Neural cell (in vitro differentiated cells): ENCODE results near the gene LENEP.

Experiments
- EP300 ChIP-seq: fragments of 450-650 bp; conservative IDR thresholded peaks from 2 replicates; pipeline ENCODE4 v1.6.1; 2014; ENCODE audit warnings: antibody characterized with exemption, mild to moderate bottlenecking, moderate library complexity; ENCODE audit not compliant: poor library complexity, severe bottlenecking
- POLR2AphosphoS5 ChIP-seq: IDR thresholded peaks from 2 replicates; pipeline ENCODE4 v1.6.1; 2012
- TF ChIP-seq, protein P1 (sequence below): fragments of 450-650 bp; IDR thresholded peaks from 2 replicates; pipeline ENCODE4 v1.5.1; 2014; ENCODE audit warnings: antibody characterized with exemption, mild to moderate bottlenecking, moderate library complexity; ENCODE audit not compliant: poor library complexity, severe bottlenecking

- TF ChIP-seq, protein P1, sequence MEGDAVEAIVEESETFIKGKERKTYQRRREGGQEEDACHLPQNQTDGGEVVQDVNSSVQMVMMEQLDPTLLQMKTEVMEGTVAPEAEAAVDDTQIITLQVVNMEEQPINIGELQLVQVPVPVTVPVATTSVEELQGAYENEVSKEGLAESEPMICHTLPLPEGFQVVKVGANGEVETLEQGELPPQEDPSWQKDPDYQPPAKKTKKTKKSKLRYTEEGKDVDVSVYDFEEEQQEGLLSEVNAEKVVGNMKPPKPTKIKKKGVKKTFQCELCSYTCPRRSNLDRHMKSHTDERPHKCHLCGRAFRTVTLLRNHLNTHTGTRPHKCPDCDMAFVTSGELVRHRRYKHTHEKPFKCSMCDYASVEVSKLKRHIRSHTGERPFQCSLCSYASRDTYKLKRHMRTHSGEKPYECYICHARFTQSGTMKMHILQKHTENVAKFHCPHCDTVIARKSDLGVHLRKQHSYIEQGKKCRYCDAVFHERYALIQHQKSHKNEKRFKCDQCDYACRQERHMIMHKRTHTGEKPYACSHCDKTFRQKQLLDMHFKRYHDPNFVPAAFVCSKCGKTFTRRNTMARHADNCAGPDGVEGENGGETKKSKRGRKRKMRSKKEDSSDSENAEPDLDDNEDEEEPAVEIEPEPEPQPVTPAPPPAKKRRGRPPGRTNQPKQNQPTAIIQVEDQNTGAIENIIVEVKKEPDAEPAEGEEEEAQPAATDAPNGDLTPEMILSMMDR: no peak
- TF ChIP-seq POLR2AphosphoS5 (no peak), EP300 (no peak)
These were observed 29.5 kb downstream of the LENEP start for GRCh38 chr1:155022927-155023236.
